Effector memory CD4-positive, alpha-beta T cell (primary cell): ENCODE results near the gene KLLN.
"Not testable (repeated sequence)": the region's sequence is repeated elsewhere in the genome, so short reads cannot be mapped to it uniquely, and the experiment has no call there.

ENCODE experiments used
- DNase-seq, 3 donors: peaks; one replicate each; pipeline ENCODE4 v3.0.0-alpha.2; 2020
- H3K27ac ChIP-seq: 2 replicates; pipeline ENCODE4 v1.7.0; 2013; ENCODE audit warnings: mild to moderate bottlenecking, low read length, moderate library complexity; ENCODE audit not compliant: insufficient read depth, poor library complexity, severe bottlenecking
- H3K27me3 ChIP-seq: replicated peaks from 2 replicates; pipeline ENCODE4 v1.7.0; 2013; ENCODE audit warnings: mild to moderate bottlenecking, low read length; ENCODE audit not compliant: insufficient read depth, control insufficient read depth, poor library complexity, severe bottlenecking
- H3K36me3 ChIP-seq: 2 replicates; pipeline ENCODE4 v1.7.0; 2013; ENCODE audit warnings: mild to moderate bottlenecking, low read length, moderate library complexity; ENCODE audit not compliant: control insufficient read depth, insufficient read depth
- H3K4me1 ChIP-seq: 2 replicates; pipeline ENCODE4 v1.7.0; 2013; ENCODE audit warnings: low read length, mild to moderate bottlenecking; ENCODE audit not compliant: control insufficient read depth, insufficient read depth, poor library complexity, severe bottlenecking
- H3K4me3 ChIP-seq: 2 replicates; pipeline ENCODE4 v1.7.0; 2013; ENCODE audit warnings: low read length, low read depth, mild to moderate bottlenecking; ENCODE audit not compliant: insufficient read depth, poor library complexity, severe bottlenecking
- H3K9me3 ChIP-seq: 2 replicates; pipeline ENCODE4 v1.7.0; 2013; ENCODE audit warnings: mild to moderate bottlenecking, low read length, moderate library complexity; ENCODE audit not compliant: control insufficient read depth

The KLLN gene

DNA sequence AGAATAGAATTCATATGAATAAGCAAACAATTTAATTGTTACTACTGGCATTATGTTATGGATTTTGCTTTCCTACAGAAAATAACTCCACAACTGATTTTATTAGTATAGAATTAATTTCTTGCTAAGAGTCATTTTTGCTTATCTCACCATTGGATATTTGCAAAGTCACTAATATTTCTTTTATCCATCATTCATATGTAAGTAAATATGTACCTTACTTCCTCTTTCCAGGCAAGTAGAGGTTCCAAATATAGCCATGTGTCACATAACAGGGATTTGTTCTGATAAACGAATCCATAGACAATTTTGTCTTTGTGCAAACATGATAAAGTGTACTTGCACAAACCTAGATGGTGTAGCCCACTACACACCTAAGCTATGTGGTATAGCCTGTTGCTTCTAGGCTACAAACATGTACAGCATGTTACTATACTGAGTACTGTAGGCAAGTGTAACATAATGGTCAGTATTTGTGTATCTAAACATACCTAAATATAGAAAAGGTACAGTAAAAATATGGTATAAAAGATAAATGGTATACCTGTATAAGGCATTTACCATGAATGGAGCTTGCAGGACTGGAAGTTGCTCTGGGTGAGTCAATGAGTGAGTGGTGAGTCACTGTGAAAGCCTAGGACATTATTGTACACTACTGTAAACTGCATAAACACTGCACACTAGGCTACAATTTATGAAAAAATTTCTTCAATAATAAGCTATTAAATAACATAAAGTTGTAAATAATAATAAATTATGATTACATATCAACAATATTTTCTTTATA, 18.3 kb downstream of the KLLN start:
- no peak overlapping the region for H3K4me3 ChIP-seq
- H3K4me1 ChIP-seq: peaks cover 2% of the 10 kb centered on the region
- H3K27ac ChIP-seq: no peak overlapping the region
- no peaks in the 10 kb centered on the region for H3K36me3 ChIP-seq
- H3K27me3 ChIP-seq: no peaks in the 10 kb centered on the region
- H3K9me3 ChIP-seq: no peaks in the 10 kb centered on the region
- no peak for DNase-seq

DNA sequence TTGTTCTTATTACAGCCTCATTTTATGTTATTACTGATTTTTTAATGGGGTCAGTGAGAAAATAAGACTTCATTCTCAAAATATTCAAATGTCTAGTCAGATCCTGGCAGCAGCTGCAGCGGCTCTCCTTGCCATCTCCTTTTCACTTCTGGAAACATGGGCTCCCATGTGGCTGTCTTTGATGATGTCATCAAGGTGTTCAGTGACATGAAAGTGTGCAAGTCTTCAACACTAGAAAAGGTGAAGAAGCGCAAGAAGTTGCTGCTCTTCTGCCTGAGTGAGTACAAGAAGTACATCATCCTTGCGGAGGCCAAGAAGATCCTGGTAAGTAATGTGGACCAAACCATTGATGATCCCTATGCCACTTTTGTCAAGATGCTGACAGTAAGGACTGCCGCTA, 19.6 kb downstream of the KLLN start:
- H3K4me1 ChIP-seq: peaks cover 2% of the 10 kb centered on the region
- no peak overlapping the region for H3K4me3 ChIP-seq
- no peaks in the 10 kb centered on the region for H3K36me3 ChIP-seq
- DNase-seq: no peak
- no peaks in the 10 kb centered on the region for H3K27me3 ChIP-seq
- H3K27ac ChIP-seq: no peak overlapping the region
- no peaks in the 10 kb centered on the region for H3K9me3 ChIP-seq

DNA sequence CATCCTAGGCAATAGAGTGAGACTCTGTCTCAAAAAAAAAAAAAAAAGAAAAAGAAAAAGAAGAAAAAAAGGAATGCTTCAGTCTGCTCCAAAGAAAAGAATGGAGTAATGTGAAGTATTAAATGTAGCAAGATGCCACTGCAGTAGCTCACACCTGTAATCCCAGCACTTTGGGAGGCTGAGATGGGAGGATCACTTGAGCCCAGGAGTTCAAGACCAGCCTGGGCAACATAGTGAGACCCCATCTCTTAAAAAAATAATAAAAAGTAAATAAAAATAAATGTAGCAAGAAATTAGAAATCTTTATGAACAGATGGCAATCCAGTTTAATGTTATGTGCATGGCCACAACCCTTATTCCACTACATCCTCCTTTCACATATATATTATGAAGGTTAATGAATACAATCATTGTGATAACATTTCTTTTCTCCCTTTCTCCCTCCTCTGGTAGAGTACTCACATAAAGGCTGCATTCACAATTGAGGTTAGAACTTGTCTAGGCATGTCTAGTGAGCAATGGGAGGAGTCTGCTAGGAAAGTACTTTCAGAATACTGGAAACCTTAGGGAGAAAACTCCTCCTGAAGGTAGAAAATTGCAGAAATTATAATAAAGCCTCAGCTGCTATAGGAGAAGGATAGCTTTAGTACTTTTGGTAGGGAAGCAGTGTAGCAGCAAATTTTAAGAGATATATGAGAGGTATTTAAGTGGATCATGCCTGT, 20.4 kb downstream of the KLLN start:
- no peak for DNase-seq
- Histone ChIP-seq H3K4me3 (no peak overlapping the region), H3K4me1 (peaks cover 2% of the 10 kb centered on the region), H3K9me3 (no peaks in the 10 kb centered on the region), H3K27me3 (no peaks in the 10 kb centered on the region), H3K36me3 (no peaks in the 10 kb centered on the region), H3K27ac (no peak overlapping the region)

DNA sequence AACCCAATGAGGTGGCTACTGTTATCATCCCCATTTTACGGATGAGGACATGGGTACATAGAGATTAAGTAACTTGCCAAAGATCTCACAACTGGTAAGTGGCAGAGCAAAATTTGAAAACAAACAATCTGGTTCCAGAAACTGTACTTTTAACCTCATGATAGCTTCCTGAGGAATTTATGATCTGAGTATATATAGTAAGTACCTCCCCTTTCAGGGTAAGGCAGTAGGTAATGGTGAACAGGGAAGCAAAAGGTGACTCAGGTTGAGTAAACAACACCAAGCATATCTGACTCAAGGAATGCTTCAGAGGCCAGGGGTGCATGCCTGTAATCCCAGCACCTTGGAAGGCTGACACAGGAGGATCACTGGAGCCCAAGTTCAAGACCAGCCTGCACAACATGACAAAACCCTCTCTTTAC, 21.1 kb downstream of the KLLN start:
- Histone ChIP-seq H3K36me3 (no peaks in the 10 kb centered on the region), H3K4me3 (no peak overlapping the region), H3K9me3 (no peaks in the 10 kb centered on the region), H3K4me1 (peaks cover 2% of the 10 kb centered on the region), H3K27ac (no peak overlapping the region), H3K27me3 (no peaks in the 10 kb centered on the region)
- DNase-seq: no peak

DNA sequence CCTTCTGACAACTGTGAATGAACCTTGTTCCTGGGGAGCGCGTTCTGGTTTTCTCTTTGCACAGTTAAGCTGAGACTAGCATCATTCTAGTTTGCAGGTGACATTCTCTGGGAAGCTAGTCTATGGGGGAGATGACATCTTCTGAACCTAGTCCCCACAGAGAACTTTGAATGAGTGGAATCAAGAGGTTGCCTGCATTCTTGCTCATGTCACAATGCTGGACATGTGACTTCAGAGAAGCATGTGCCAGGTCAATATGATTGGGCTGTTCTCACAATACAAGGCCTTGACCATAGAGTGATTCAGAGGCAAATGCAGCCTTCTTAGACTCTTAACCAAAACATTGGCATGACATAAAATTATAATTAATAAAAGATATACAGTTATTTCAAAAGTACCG, 22.1 kb downstream of the KLLN start:
- DNase-seq: no peak
- H3K27me3 ChIP-seq: no peaks in the 10 kb centered on the region
- H3K4me3 ChIP-seq: no peak overlapping the region
- no peaks in the 10 kb centered on the region for H3K36me3 ChIP-seq
- H3K9me3 ChIP-seq: no peaks in the 10 kb centered on the region
- H3K27ac ChIP-seq: no peak overlapping the region
- H3K4me1 ChIP-seq: peaks cover 2% of the 10 kb centered on the region

DNA sequence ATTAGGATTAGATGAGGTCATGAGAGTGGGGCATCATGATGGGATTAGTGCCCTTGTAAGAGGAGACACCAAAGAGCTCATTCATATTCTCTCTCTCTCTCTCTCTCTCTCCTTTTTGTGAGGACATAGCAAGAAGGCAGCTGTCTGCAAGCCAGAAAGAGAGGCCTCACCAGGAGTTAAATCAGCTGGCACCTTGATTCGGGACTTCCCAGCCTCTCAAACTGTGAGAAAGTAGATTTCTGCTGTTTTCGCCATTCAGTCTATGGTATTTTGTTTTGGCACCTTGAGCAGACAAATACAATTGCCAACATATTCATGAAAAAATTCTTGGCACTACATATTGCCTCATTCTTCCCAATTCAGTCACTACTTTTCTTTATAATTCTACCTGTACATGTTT, 24.7 kb downstream of the KLLN start:
- no peaks in the 10 kb centered on the region for H3K36me3 ChIP-seq
- no peaks in the 10 kb centered on the region for H3K27me3 ChIP-seq
- no peak for DNase-seq
- no peak overlapping the region for H3K4me3 ChIP-seq
- peaks cover 2% of the 10 kb centered on the region for H3K4me1 ChIP-seq
- no peaks in the 10 kb centered on the region for H3K9me3 ChIP-seq
- H3K27ac ChIP-seq: no peak overlapping the region

DNA sequence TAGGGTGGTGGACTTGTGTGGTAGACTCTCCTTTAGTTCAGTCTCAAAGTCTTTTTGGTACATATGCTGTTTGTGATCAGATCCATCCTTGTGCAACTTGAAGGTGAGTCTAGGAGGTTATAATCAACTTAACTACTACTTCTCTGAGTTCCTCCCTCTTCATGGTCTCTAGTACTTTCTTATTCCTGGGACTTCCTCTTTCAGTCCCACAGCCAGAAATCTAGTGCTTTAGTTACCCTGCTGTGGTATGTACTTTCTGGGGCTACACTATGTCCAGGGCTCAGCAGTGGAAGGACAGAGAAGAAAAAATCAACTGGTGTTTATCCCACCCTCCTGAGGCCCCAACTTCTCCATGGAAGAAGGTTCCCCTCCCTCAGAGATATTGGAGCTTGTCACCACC, 25.9 kb downstream of the KLLN start:
- no peak for DNase-seq
- Histone ChIP-seq H3K4me3 (no peak overlapping the region), H3K9me3 (no peaks in the 10 kb centered on the region), H3K36me3 (no peaks in the 10 kb centered on the region), H3K27ac (no peak overlapping the region), H3K4me1 (no peaks in the 10 kb centered on the region), H3K27me3 (no peaks in the 10 kb centered on the region)

DNA sequence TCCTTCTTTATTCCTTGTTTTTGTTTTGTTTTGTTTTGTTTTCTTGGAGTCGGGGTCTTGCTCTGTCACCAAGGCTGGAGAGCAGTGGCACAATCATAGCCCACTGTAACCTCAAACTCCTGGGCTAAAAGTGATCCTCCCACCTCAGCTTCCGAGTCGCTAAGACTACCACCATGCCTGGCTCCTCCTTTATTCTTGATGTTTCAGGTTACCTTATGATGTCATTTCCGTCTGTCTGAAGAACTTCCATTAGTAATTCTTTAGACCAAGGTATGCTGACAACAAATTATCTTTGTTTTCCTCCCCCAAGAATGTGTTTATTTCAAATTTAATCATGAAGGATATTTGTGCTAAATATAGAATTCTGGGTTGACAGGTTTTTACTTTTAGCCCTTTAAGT, 27.2 kb downstream of the KLLN start:
- no peaks in the 10 kb centered on the region for H3K9me3 ChIP-seq
- no peak for DNase-seq
- no peaks in the 10 kb centered on the region for H3K36me3 ChIP-seq
- H3K4me3 ChIP-seq: no peak overlapping the region
- H3K27ac ChIP-seq: no peak overlapping the region
- H3K27me3 ChIP-seq: no peaks in the 10 kb centered on the region
- no peaks in the 10 kb centered on the region for H3K4me1 ChIP-seq

DNA sequence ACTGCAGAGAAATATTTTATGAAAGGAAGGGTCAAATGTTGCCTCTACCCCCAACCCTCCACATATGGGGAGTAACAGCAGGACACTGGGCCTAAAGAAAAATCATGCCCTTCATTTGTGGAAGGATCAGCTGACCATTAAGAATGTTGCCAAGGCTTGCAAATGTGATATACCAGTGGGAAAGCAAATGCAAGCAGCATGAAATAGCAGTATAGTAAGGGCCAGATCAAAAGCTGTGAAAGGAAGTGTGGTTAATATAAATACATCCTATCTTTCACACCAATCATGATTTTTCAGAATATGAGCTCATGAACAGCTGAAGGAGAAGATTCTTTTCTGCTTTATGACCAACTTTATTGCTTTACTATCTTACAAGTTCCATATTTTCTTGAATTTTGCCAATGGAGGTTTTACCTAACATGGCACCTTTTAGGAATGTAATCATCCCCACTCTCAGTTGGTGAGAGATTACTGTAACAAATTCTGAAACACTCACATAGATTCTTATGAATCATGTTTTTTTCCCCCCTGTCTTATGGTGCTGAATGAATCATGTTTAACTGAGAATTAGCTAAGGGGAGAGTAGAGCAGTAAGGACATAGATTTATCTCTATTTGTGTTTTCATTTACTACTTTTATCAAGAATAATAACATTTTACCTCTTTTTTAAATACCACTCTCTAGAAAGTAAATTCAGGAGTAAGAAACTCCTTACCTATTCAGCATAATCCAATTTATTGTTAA, 33.2 kb downstream of the KLLN start:
- DNase-seq: no peak
- Histone ChIP-seq H3K27me3 (no peaks in the 10 kb centered on the region), H3K4me3 (no peak overlapping the region), H3K4me1 (peaks cover 5% of the 10 kb centered on the region), H3K27ac (no peak overlapping the region), H3K9me3 (no peaks in the 10 kb centered on the region), H3K36me3 (no peaks in the 10 kb centered on the region)

DNA sequence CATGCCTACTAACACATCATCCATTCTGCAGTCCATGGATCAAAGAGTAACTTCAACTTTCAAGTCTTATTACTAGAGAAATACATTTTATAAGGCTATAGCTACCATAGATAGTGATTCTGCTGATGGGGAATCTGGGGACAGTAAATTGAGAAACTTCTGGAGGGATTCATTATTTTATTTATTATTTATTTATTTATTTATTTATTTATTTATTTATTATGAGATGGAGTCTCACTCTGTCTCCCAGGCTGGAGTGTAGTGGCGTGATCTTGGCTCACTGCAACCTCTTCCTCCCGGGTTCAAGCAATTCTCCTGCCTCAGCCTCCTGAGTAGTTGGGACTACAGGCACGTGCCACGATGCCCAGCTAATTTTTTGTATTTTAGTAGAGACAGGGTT, 34.3 kb downstream of the KLLN start:
- not testable (repeated sequence) for H3K27ac ChIP-seq, H3K27me3 ChIP-seq, H3K4me3 ChIP-seq, H3K4me1 ChIP-seq, H3K9me3 ChIP-seq, H3K36me3 ChIP-seq, DNase-seq
